Esophagus muscularis mucosa (tissue), 4 donors: ENCODE data around the gene TENM3. TPM values are rescaled to one million over a fixed set of nuclear protein-coding genes. Genes with fewer than 3 reads are reported as not detected.

Experiments
- DNase-seq: peaks from one replicate; pipeline ENCODE4 v3.0.0-alpha.2; 2017; ENCODE audit errors: extremely low spot score
- H3K27ac ChIP-seq, 4 donors: fragments of 200-600 bp; sonication (generic); replicated peaks in 1 of 4; 1 replicate in 3 of 4; 2 replicates in 1 of 4; pipeline ENCODE4 v1.5.1; 2016 to 2019; ENCODE audit warnings: mild to moderate bottlenecking in 1 of 4
- H3K27me3 ChIP-seq, 4 donors: fragments of 200-600 bp; sonication (generic); one replicate each; pipeline versions ENCODE4 v1.5.1 to v1.6.0; 2016 to 2019
- H3K36me3 ChIP-seq, 4 donors: fragments of 200-600 bp; sonication (generic); one replicate each; pipeline ENCODE4 v1.5.1; 2016 to 2019
- H3K4me1 ChIP-seq, 4 donors: fragments of 200-600 bp; sonication (generic); one replicate each; pipeline ENCODE4 v1.5.1; 2016 to 2019
- H3K4me3 ChIP-seq, 4 donors: fragments of 200-600 bp; sonication (generic); 1 replicate in 2 of 4; 2 replicates in 2 of 4; pipeline ENCODE4 v1.5.1; 2016 to 2019; ENCODE audit warnings: mild to moderate bottlenecking in 4 of 4, moderate library complexity in 1 of 4
- H3K9me3 ChIP-seq, 4 donors: fragments of 200-600 bp; sonication (generic); 1 replicate in 3 of 4; 2 replicates in 1 of 4; pipeline ENCODE4 v1.5.1; 2016 to 2019
- CTCF ChIP-seq, 3 experiments: fragments of 200-600 bp in 2 of 3; fragments of 450-650 bp in 1 of 3; sonication (generic) in 2 of 3; IDR thresholded peaks; one replicate each; pipeline ENCODE4 v1.5.1; 2017 to 2019; ENCODE audit warnings: antibody characterized with exemption in 3 of 3, mild to moderate bottlenecking in 2 of 3, moderate library complexity in 1 of 3
- EP300 ChIP-seq: sonication (generic); formaldehyde crosslinking; IDR thresholded peaks from one replicate; pipeline ENCODE4 v1.6.1; 2017; ENCODE audit warnings: antibody characterized with exemption
- POLR2A ChIP-seq: fragments of 450-650 bp; IDR thresholded peaks from one replicate; pipeline ENCODE4 v1.6.1; 2017; ENCODE audit warnings: antibody characterized with exemption, moderate library complexity, mild to moderate bottlenecking, low read depth
- POLR2AphosphoS5 ChIP-seq, 2 donors: sonication (generic); formaldehyde crosslinking; IDR thresholded peaks; one replicate each; pipeline ENCODE4 v1.6.1; 2017; ENCODE audit warnings: antibody characterized with exemption in 2 of 2
- WGBS: methylation state at CpG from one replicate; pipeline ENCODE4 v1.1.5; 2018; 5-methylcytosine and 5-hydroxymethylcytosine counted together
- intact Hi-C: fragments of 100-400 bp; cut with DNase I; formaldehyde crosslinking; loops from one replicate; pipeline ENCODE4 v1.15.1; 2023
- total RNA-seq, 4 donors: library from RNA; depleted of rRNA; stranded (reverse); fragments of >200 nt; gene quantifications; one replicate each; pipeline versions ENCODE4 v1.1.0 to v1.2.1, GENCODE V29; 2016

The TENM3 gene
- total RNA-seq, 4 donors from 2014 or later, result 16.2 to 30.5 (median 28.3) TPM

GRCh38 chr4:182254026-182254780, 11.0 kb downstream of the TENM3 start:
- Histone ChIP-seq H3K36me3 (no peaks in the 10 kb centered on the region), H3K4me1 (peaks cover 0 to 8% (median 5%) of the 10 kb centered on the region in 4 donors), H3K27me3 (no peaks in the 10 kb centered on the region), H3K4me3 (no peak overlapping the region), H3K27ac (no peak overlapping the region), H3K9me3 (no peaks in the 10 kb centered on the region)
- intact Hi-C loops, result no loop called here
- peak; percentile 45 for DNase-seq
- TF ChIP-seq POLR2AphosphoS5 (IDR thresholded peaks at IDR 0.05) (no peak), POLR2A (no peak), EP300 (no peak), CTCF (IDR thresholded peaks at IDR 0.05) (no peak)
- WGBS, result 82% methylated on average over 10 of the region's 10 CpGs

DNA sequence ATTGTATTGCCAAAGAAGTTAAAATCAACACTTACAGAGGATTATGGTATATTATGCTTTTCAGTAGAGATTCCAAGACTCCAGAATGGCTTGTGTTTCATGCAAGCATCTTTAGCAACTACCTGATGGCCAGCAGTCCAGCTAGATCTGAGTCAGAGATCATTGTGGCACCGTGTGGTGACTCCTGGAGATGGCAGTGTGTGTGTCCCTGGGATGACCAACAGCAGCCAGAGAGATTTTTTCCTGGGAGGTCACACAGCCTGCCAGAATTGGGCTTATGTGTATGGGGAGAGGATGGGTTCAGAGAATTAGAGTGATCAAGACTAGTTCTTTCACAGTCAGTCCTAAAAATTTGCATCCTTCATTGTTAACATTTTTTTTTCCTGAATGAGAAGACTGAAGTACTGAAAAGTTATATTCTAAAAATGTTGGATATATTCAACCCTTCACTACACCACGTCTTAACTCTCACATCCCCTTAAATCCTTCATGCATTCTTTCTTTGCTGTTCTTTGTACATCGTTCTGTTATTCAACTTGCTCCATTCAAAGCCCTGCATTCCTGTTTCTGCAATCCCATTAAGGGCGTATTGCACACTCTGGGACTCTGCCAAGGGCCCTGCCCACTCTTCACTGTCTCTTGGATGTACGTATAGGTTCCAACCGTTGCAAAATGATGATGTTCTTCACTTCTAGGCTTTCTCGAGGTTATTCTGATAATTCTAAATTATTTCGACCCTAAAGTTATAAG, 12.4 kb downstream of the TENM3 start:
- TF ChIP-seq EP300, result no peak
- TF ChIP-seq POLR2AphosphoS5 (IDR thresholded peaks at IDR 0.05), result no peak
- no peak for TF ChIP-seq POLR2A
- peaks cover 0 to 8% (median 5%) of the 10 kb centered on the region in 4 donors for H3K4me1 ChIP-seq
- no peak overlapping the region for H3K27ac ChIP-seq
- H3K27me3 ChIP-seq, result no peaks in the 10 kb centered on the region
- no peaks in the 10 kb centered on the region for H3K36me3 ChIP-seq
- 84% methylated on average over 8 of the region's 8 CpGs for WGBS
- peak; percentile 39 for DNase-seq
- intact Hi-C loops, result no loop called here
- H3K9me3 ChIP-seq, result no peaks in the 10 kb centered on the region
- H3K4me3 ChIP-seq, result no peak overlapping the region

DNA sequence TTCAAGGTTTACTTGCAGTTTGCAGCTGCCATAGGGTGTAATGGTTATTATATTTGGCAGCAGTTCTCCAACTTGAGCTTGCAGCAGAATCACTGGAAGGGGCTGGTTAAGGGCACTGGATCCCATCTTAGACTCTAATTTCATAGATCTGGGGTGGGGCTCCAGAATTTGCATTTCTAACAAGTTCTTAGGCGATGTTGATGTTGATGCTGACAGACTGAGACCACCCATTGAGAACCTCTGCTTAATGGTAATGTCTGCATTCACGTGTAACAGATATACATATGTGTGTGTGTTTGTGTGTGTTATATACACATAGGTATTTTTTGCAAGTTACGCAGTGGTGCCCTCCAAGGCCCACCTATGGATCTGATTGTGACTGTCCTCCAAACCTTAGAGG, 13.8 kb downstream of the TENM3 start:
- intact Hi-C loops, result no loop called here
- WGBS, result 90% methylated on average over 3 of the region's 3 CpGs
- TF ChIP-seq POLR2AphosphoS5 (IDR thresholded peaks at IDR 0.05) (no peak), EP300 (no peak), POLR2A (no peak)

GRCh38 chr4:182257503-182257902, 14.3 kb downstream of the TENM3 start:
- intact Hi-C loops, result no loop called here
- no peaks in the 10 kb centered on the region for H3K36me3 ChIP-seq
- peaks cover 0 to 8% (median 5%) of the 10 kb centered on the region in 4 donors for H3K4me1 ChIP-seq
- H3K4me3 ChIP-seq, result no peak overlapping the region
- no peak overlapping the region for H3K27ac ChIP-seq
- DNase-seq, result no peak
- 64% methylated on average over 3 of the region's 3 CpGs for WGBS
- TF ChIP-seq EP300, result no peak
- TF ChIP-seq CTCF (IDR thresholded peaks at IDR 0.05), result no peak
- TF ChIP-seq POLR2A, result no peak
- no peak for TF ChIP-seq POLR2AphosphoS5 (IDR thresholded peaks at IDR 0.05)
- no peaks in the 10 kb centered on the region for H3K9me3 ChIP-seq
- no peaks in the 10 kb centered on the region for H3K27me3 ChIP-seq

More for the DNA sequence above, 13.8 kb downstream of the TENM3 start:
- Histone ChIP-seq H3K27ac (no peak overlapping the region), H3K36me3 (no peaks in the 10 kb centered on the region), H3K27me3 (no peaks in the 10 kb centered on the region), H3K9me3 (no peaks in the 10 kb centered on the region), H3K4me3 (no peak overlapping the region), H3K4me1 (peaks cover 0 to 8% (median 5%) of the 10 kb centered on the region in 4 donors)
- no peak for DNase-seq

DNA sequence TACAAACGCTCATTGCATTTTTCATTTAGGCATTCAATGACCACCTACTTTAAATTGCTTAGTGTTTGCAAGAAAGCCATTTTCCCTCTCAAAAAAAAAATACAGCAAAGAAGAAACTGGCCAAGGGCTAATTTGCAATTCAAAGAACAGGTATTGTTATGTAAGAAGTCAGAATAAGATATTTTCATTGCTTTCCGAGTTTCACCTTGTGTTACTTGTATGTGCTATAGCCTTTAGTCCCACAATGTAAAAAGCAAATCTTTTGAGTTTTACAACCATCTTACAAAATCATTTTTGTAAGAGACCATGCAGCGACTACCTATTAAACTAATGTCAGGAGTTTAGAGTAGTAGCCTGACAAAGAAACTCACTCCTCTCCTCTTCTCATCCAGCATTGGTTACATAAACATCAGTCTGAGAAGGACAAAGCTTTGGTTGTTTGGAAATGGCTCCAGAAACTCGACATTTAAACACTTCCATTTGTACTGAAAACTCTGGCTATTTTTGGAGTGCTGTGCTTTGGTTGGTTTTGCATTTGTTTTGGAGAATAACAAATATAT, 15.3 kb downstream of the TENM3 start:
- intact Hi-C loops, result no loop called here
- WGBS, result 48% methylated on average over 4 of the region's 4 CpGs
- H3K27ac ChIP-seq, result no peak overlapping the region
- no peaks in the 10 kb centered on the region for H3K9me3 ChIP-seq
- H3K36me3 ChIP-seq, result no peaks in the 10 kb centered on the region
- TF ChIP-seq POLR2A (no peak), EP300 (no peak), POLR2AphosphoS5 (IDR thresholded peaks at IDR 0.05) (no peak), CTCF (IDR thresholded peaks at IDR 0.05) (no peak)
- H3K4me1 ChIP-seq, result peaks cover 0 to 15% (median 9%) of the 10 kb centered on the region in 4 donors
- no peaks in the 10 kb centered on the region for H3K27me3 ChIP-seq
- no peak for DNase-seq
- no peak overlapping the region for H3K4me3 ChIP-seq
